Naive B cell (primary cell): Measurements from ENCODE around the gene ITGB5. TPM values are rescaled to one million over a fixed set of nuclear protein-coding genes. Genes with fewer than 3 reads are reported as not detected.

Experiments
- ATAC-seq, 2 donors: fragments of 150-1000 bp; cut with Tn5 transposase; 2 replicates each; pipeline ENCODE4 v1.10.0; 2021; ENCODE audit warnings: low read depth in 2 of 2, mild to moderate bottlenecking in 2 of 2, moderate library complexity in 2 of 2
- DNase-seq: peaks from one replicate; pipeline ENCODE4 v3.0.0; 2022
- H3K27ac Mint-ChIP-seq, 6 donors: one replicate each; pipeline ENCODE4 v1.8.0; 2020 to 2022; ENCODE audit warnings: mild to moderate bottlenecking in 6 of 6, mixed read lengths in 6 of 6, moderate library complexity in 5 of 6, inconsistent platforms in 2 of 6
- H3K27me3 Mint-ChIP-seq, 3 donors: one replicate each; pipeline ENCODE4 v1.8.0; 2021 to 2022; ENCODE audit warnings: mixed read lengths in 3 of 3, mild to moderate bottlenecking in 1 of 3
- H3K36me3 Mint-ChIP-seq, 2 donors: one replicate each; pipeline ENCODE4 v1.8.0; 2020 to 2022; ENCODE audit warnings: mixed read lengths in 2 of 2, inconsistent platforms in 1 of 2, mild to moderate bottlenecking in 1 of 2
- H3K4me1 Mint-ChIP-seq, 3 donors: one replicate each; pipeline ENCODE4 v1.8.0; 2020 to 2022; ENCODE audit warnings: mixed read lengths in 3 of 3, inconsistent platforms in 1 of 3, mild to moderate bottlenecking in 1 of 3, moderate library complexity in 1 of 3
- H3K4me3 Mint-ChIP-seq, 8 donors: one replicate each; pipeline ENCODE4 v1.8.0; 2020 to 2022; ENCODE audit warnings: mild to moderate bottlenecking in 8 of 8, mixed read lengths in 8 of 8, moderate library complexity in 8 of 8, inconsistent platforms in 2 of 8
- H3K9me3 Mint-ChIP-seq, 7 donors: one replicate each; pipeline ENCODE4 v1.8.0; 2020 to 2022; ENCODE audit warnings: mixed read lengths in 7 of 7, mild to moderate bottlenecking in 5 of 7, inconsistent platforms in 2 of 7, moderate library complexity in 1 of 7
- polyA plus RNA-seq, 6 donors: library from polyadenylated mRNA; unstranded; fragments of 300-500 nt; fragmentation: Illumina TruSeq; gene quantifications; one replicate each; pipeline ENCODE4 v1.2.3, GENCODE V29; 2021; ENCODE audit warnings: low read depth in 6 of 6

The ITGB5 gene
- polyA plus RNA-seq, 6 donors from 2014 or later, result 0.22 to 2.0 (median 1.1) TPM; not detected in 2

GRCh38 chr3:124848300-124848699 is 38.9 kb downstream of the ITGB5 start:
- H3K27ac Mint-ChIP-seq, result peak overlapping the region in 1 of 6 donors; percentile 53
- DNase-seq (no peak), ATAC-seq (no peak)
- peaks cover 5 to 19% (median 8%) of the 10 kb centered on the region in 3 donors for H3K27me3 Mint-ChIP-seq
- no peaks in the 10 kb centered on the region for H3K9me3 Mint-ChIP-seq
- no peaks in the 10 kb centered on the region for H3K4me1 Mint-ChIP-seq
- no peak overlapping the region for H3K4me3 Mint-ChIP-seq
- no peaks in the 10 kb centered on the region for H3K36me3 Mint-ChIP-seq

- Mint-ChIP-seq H3K4me1 (no peaks in the 10 kb centered on the region), H3K27ac (peak overlapping the region in 1 of 6 donors; percentile 53), H3K36me3 (no peaks in the 10 kb centered on the region), H3K4me3 (no peak overlapping the region), H3K9me3 (no peaks in the 10 kb centered on the region), H3K27me3 (peaks cover 5 to 23% (median 8%) of the 10 kb centered on the region in 3 donors)
- ATAC-seq, result no peak
- DNase-seq, result no peak
These were observed 39.3 kb downstream of the ITGB5 start for GRCh38 chr3:124847863-124848262.

GRCh38 chr3:124847051-124847450 is 40.1 kb downstream of the ITGB5 start:
- no peak overlapping the region for H3K4me3 Mint-ChIP-seq
- peaks cover 0 to 25% (median 8%) of the 10 kb centered on the region in 3 donors for H3K27me3 Mint-ChIP-seq
- H3K36me3 Mint-ChIP-seq, result no peaks in the 10 kb centered on the region
- ATAC-seq, result no peak
- peaks cover 0 to 4% (median 0%) of the 10 kb centered on the region in 7 donors for H3K9me3 Mint-ChIP-seq
- no peak for DNase-seq
- H3K27ac Mint-ChIP-seq, result no peak overlapping the region
- H3K4me1 Mint-ChIP-seq, result no peaks in the 10 kb centered on the region

- no peak overlapping the region for H3K27ac Mint-ChIP-seq
- no peaks in the 10 kb centered on the region for H3K4me1 Mint-ChIP-seq
- H3K4me3 Mint-ChIP-seq, result no peak overlapping the region
- DNase-seq (no peak), ATAC-seq (no peak)
- peaks cover 0 to 4% (median 0%) of the 10 kb centered on the region in 7 donors for H3K9me3 Mint-ChIP-seq
- no peaks in the 10 kb centered on the region for H3K36me3 Mint-ChIP-seq
- H3K27me3 Mint-ChIP-seq, result peaks cover 3 to 28% (median 7%) of the 10 kb centered on the region in 3 donors
These were observed 41.0 kb downstream of the ITGB5 start for GRCh38 chr3:124846189-124846588.

- Mint-ChIP-seq H3K4me3 (no peak overlapping the region), H3K27ac (no peak overlapping the region), H3K9me3 (peaks cover 0 to 4% (median 0%) of the 10 kb centered on the region in 7 donors), H3K27me3 (peaks cover 5 to 32% (median 7%) of the 10 kb centered on the region in 3 donors), H3K4me1 (no peaks in the 10 kb centered on the region), H3K36me3 (no peaks in the 10 kb centered on the region)
- ATAC-seq (no peak), DNase-seq (no peak)
These were observed 41.8 kb downstream of the ITGB5 start for GRCh38 chr3:124845406-124845805.

- DNase-seq (no peak), ATAC-seq (no peak)
- peaks cover 0 to 4% (median 0%) of the 10 kb centered on the region in 7 donors for H3K9me3 Mint-ChIP-seq
- H3K4me1 Mint-ChIP-seq, result no peaks in the 10 kb centered on the region
- H3K27ac Mint-ChIP-seq, result peak overlapping the region in 1 of 6 donors; percentile 43
- H3K27me3 Mint-ChIP-seq, result peaks cover 4 to 23% (median 5%) of the 10 kb centered on the region in 3 donors
- H3K36me3 Mint-ChIP-seq, result no peaks in the 10 kb centered on the region
- H3K4me3 Mint-ChIP-seq, result no peak overlapping the region
These were observed 43.5 kb downstream of the ITGB5 start for GRCh38 chr3:124843506-124844177.

GRCh38 chr3:124843047-124843446 is 44.1 kb downstream of the ITGB5 start:
- ATAC-seq (no peak), DNase-seq (no peak)
- Mint-ChIP-seq H3K27ac (peak overlapping the region in 1 of 6 donors; percentile 43), H3K9me3 (peaks cover 0 to 4% (median 0%) of the 10 kb centered on the region in 7 donors), H3K27me3 (peaks cover 4 to 23% (median 5%) of the 10 kb centered on the region in 3 donors), H3K4me3 (no peak overlapping the region), H3K4me1 (no peaks in the 10 kb centered on the region), H3K36me3 (no peaks in the 10 kb centered on the region)

GRCh38 chr3:124841517-124841916 is 45.6 kb downstream of the ITGB5 start:
- Mint-ChIP-seq H3K27ac (peak overlapping the region in 1 of 6 donors; percentile 26), H3K27me3 (peaks cover 14 to 37% (median 16%) of the 10 kb centered on the region in 3 donors), H3K9me3 (peaks cover 0 to 4% (median 0%) of the 10 kb centered on the region in 7 donors), H3K4me1 (no peaks in the 10 kb centered on the region), H3K4me3 (peak overlapping the region in 1 of 8 donors; percentile 63), H3K36me3 (no peaks in the 10 kb centered on the region)
- DNase-seq (no peak), ATAC-seq (no peak)

GRCh38 chr3:124840331-124840730 is 46.8 kb downstream of the ITGB5 start:
- ATAC-seq (no peak), DNase-seq (no peak)
- Mint-ChIP-seq H3K36me3 (no peaks in the 10 kb centered on the region), H3K4me1 (peaks cover under 1 to 2% (median 1%) of the 10 kb centered on the region in 3 donors), H3K9me3 (peaks cover 0 to 4% (median 0%) of the 10 kb centered on the region in 7 donors), H3K4me3 (no peak overlapping the region), H3K27ac (no peak overlapping the region), H3K27me3 (peaks cover 17 to 48% (median 23%) of the 10 kb centered on the region in 3 donors)

- no peaks in the 10 kb centered on the region for H3K36me3 Mint-ChIP-seq
- no peak overlapping the region for H3K4me3 Mint-ChIP-seq
- peaks cover 5 to 6% (median 5%) of the 10 kb centered on the region in 3 donors for H3K4me1 Mint-ChIP-seq
- H3K27me3 Mint-ChIP-seq, result peaks cover 22 to 53% (median 28%) of the 10 kb centered on the region in 3 donors
- no peak overlapping the region for H3K27ac Mint-ChIP-seq
- DNase-seq (no peak), ATAC-seq (no peak)
- H3K9me3 Mint-ChIP-seq, result peaks cover 0 to 4% (median 0%) of the 10 kb centered on the region in 7 donors
These were observed 47.3 kb downstream of the ITGB5 start for GRCh38 chr3:124839896-124840295.

- DNase-seq (no peak), ATAC-seq (no peak)
- Mint-ChIP-seq H3K4me1 (peaks cover 9 to 12% (median 9%) of the 10 kb centered on the region in 3 donors), H3K27ac (no peak overlapping the region), H3K27me3 (peaks cover 27 to 62% (median 37%) of the 10 kb centered on the region in 3 donors), H3K36me3 (no peaks in the 10 kb centered on the region), H3K4me3 (no peak overlapping the region), H3K9me3 (peaks cover 0 to 4% (median 0%) of the 10 kb centered on the region in 7 donors)
These were observed 48.2 kb downstream of the ITGB5 start for GRCh38 chr3:124838963-124839362.

GRCh38 chr3:124837730-124838186 is 49.4 kb downstream of the ITGB5 start:
- Mint-ChIP-seq H3K36me3 (no peaks in the 10 kb centered on the region), H3K4me1 (peaks cover 9 to 12% (median 9%) of the 10 kb centered on the region in 3 donors), H3K9me3 (peaks cover 0 to 4% (median 0%) of the 10 kb centered on the region in 7 donors), H3K27ac (no peak overlapping the region), H3K27me3 (peaks cover 33 to 66% (median 42%) of the 10 kb centered on the region in 3 donors), H3K4me3 (no peak overlapping the region)
- ATAC-seq (no peak), DNase-seq (no peak)

- DNase-seq (no peak), ATAC-seq (no peak)
- Mint-ChIP-seq H3K9me3 (peaks cover 0 to under 1% (median 0%) of the 10 kb centered on the region in 7 donors), H3K27ac (no peak overlapping the region), H3K4me1 (peaks cover 9 to 12% (median 9%) of the 10 kb centered on the region in 3 donors), H3K27me3 (peaks cover 29 to 65% (median 42%) of the 10 kb centered on the region in 3 donors), H3K36me3 (no peaks in the 10 kb centered on the region), H3K4me3 (no peak overlapping the region)
These were observed 50.1 kb downstream of the ITGB5 start for GRCh38 chr3:124837065-124837464.

GRCh38 chr3:124836448-124836847 is 50.7 kb downstream of the ITGB5 start:
- H3K27me3 Mint-ChIP-seq, result peaks cover 29 to 60% (median 41%) of the 10 kb centered on the region in 3 donors
- H3K27ac Mint-ChIP-seq, result no peak overlapping the region
- no peaks in the 10 kb centered on the region for H3K9me3 Mint-ChIP-seq
- peaks cover 9 to 12% (median 9%) of the 10 kb centered on the region in 3 donors for H3K4me1 Mint-ChIP-seq
- no peak overlapping the region for H3K4me3 Mint-ChIP-seq
- ATAC-seq (no peak), DNase-seq (no peak)
- H3K36me3 Mint-ChIP-seq, result no peaks in the 10 kb centered on the region
